ENCODE results near the gene VAV2. TPM values are rescaled to one million over a fixed set of nuclear protein-coding genes. Genes with fewer than 3 reads are reported as not detected.
"Not testable (repeated sequence)": the region's sequence is repeated elsewhere in the genome, so short reads cannot be mapped to it uniquely, and the experiment has no call there.

Gene VAV2
- polyA plus RNA-seq, 5 donors: 30.1 to 40.7 (median 34.2) TPM

- no peak for DNase-seq
Observed at GRCh38 chr9:133771486-133772482, 220.3 kb downstream of the VAV2 start.

- no peak for DNase-seq
Observed at GRCh38 chr9:133770076-133770777, 221.9 kb downstream of the VAV2 start.

- no peak for DNase-seq
Observed at GRCh38 chr9:133769511-133770075, 222.5 kb downstream of the VAV2 start.

- no peak for DNase-seq
Observed at GRCh38 chr9:133768859-133769510, 223.1 kb downstream of the VAV2 start.

- DNase-seq: no peak
Observed at GRCh38 chr9:133768371-133768858, 223.7 kb downstream of the VAV2 start.

GRCh38 chr9:133767625-133768024 lies 224.5 kb downstream of the VAV2 start:
- no peak for DNase-seq

- DNase-seq: no peak
Observed at GRCh38 chr9:133767008-133767407, 225.1 kb downstream of the VAV2 start.

- not testable (repeated sequence) for DNase-seq
Observed at GRCh38 chr9:133766234-133766633, 225.9 kb downstream of the VAV2 start.

GRCh38 chr9:133763272-133764183 lies 228.6 kb downstream of the VAV2 start:
- DNase-seq: no peak

GRCh38 chr9:133762488-133763271 lies 229.4 kb downstream of the VAV2 start:
- no peak for DNase-seq

GRCh38 chr9:133761641-133762248 lies 230.4 kb downstream of the VAV2 start:
- no peak for DNase-seq

GRCh38 chr9:133760713-133761290 lies 231.3 kb downstream of the VAV2 start:
- DNase-seq: no peak

GRCh38 chr9:133759946-133760345 lies 232.2 kb downstream of the VAV2 start:
- no peak for DNase-seq

- DNase-seq: no peak
Observed at GRCh38 chr9:133759146-133759900, 232.8 kb downstream of the VAV2 start.

GRCh38 chr9:133758228-133758627 lies 233.9 kb downstream of the VAV2 start:
- DNase-seq: no peak

- no peak for DNase-seq
Observed at GRCh38 chr9:133754688-133755227, 237.4 kb downstream of the VAV2 start.

- no peak for DNase-seq
Observed at GRCh38 chr9:133754187-133754586, 237.9 kb downstream of the VAV2 start.

Measured in right lung (tissue), 5 donors.